Esophagus squamous epithelium (tissue), 5 donors: Measurements from ENCODE around the gene ATP1A1. TPM values are rescaled to one million over a fixed set of nuclear protein-coding genes. Genes with fewer than 3 reads are reported as not detected.

Source experiments
- DNase-seq: peaks from one replicate; lab custom pipeline; 2025; lab: John Stamatoyannopoulos, UW
- H3K27ac ChIP-seq, 4 donors: fragments of 200-600 bp; sonication (generic); one replicate each; pipeline ENCODE4 v1.5.1; 2016 to 2019; ENCODE audit warnings: mild to moderate bottlenecking in 1 of 4
- H3K27me3 ChIP-seq, 4 donors: fragments of 200-600 bp; sonication (generic); 1 replicate in 3 of 4; 2 replicates in 1 of 4; pipeline versions ENCODE4 v1.5.1 to v1.6.0; 2017 to 2021; ENCODE audit warnings: antibody characterized with exemption in 1 of 4
- H3K36me3 ChIP-seq, 3 donors: fragments of 200-600 bp; sonication (generic); one replicate each; pipeline ENCODE4 v1.5.1; 2016 to 2019
- H3K4me1 ChIP-seq, 3 donors: fragments of 200-600 bp; sonication (generic); one replicate each; pipeline ENCODE4 v1.5.1; 2017 to 2019
- H3K4me3 ChIP-seq, 4 donors: fragments of 200-600 bp; sonication (generic); 1 replicate in 3 of 4; 2 replicates in 1 of 4; pipeline ENCODE4 v1.5.1; 2016 to 2019; ENCODE audit warnings: mild to moderate bottlenecking in 2 of 4, moderate library complexity in 1 of 4
- H3K9me3 ChIP-seq, 3 donors: fragments of 200-600 bp; sonication (generic); one replicate each; pipeline ENCODE4 v1.5.1; 2016 to 2019
- CTCF ChIP-seq, 6 experiments: fragments of 450-650 bp in 4 of 6; fragments of 200-600 bp in 2 of 6; sonication (generic) in 2 of 6; IDR thresholded peaks; one replicate each; pipeline ENCODE4 v1.5.1; 2016 to 2019; ENCODE audit warnings: antibody characterized with exemption in 6 of 6, mild to moderate bottlenecking in 4 of 6, moderate library complexity in 4 of 6
- POLR2A ChIP-seq, 4 donors: fragments of 450-650 bp; IDR thresholded peaks; one replicate each; pipeline ENCODE4 v1.6.1; 2017; ENCODE audit warnings: antibody characterized with exemption in 4 of 4, mild to moderate bottlenecking in 4 of 4, moderate library complexity in 3 of 4
- WGBS, 2 donors: methylation state at CpG; one replicate each; pipeline ENCODE4 v1.1.5; 2018; 5-methylcytosine and 5-hydroxymethylcytosine counted together
- intact Hi-C: fragments of 100-400 bp; cut with DNase I; formaldehyde crosslinking; loops from one replicate; pipeline ENCODE4 v1.15.0; 2022
- total RNA-seq, 4 donors: library from RNA; depleted of rRNA; stranded (reverse); fragments of >200 nt; gene quantifications; one replicate each; pipeline ENCODE4 v1.1.0, GENCODE V29; 2016
- donor health status: DM: yes; HTN: yes; CAD: no.

ATP1A1 gene
- total RNA-seq, 4 donors from 2014 or later, result 310 to 443 (median 391) TPM

GRCh38 chr1:116376729-116377086, 3.7 kb downstream of the ATP1A1 start:
- TF ChIP-seq CTCF (IDR thresholded peaks at IDR 0.05), result no peak
- TF ChIP-seq POLR2A (IDR thresholded peaks at IDR 0.05), result no peak
- H3K36me3 ChIP-seq, result no peaks in the 10 kb centered on the region
- WGBS, 2 donors, result 4 to 26% methylated on average over 1 of the region's 1 CpG
- H3K27ac ChIP-seq, result peak overlapping the region; percentile 90 to 99 (median 98)
- H3K27me3 ChIP-seq, result no peaks in the 10 kb centered on the region
- H3K4me3 ChIP-seq, result peak overlapping the region in 3 of 4 donors; percentile 20 to 92 (median 88)
- intact Hi-C loops, result no loop called here
- peaks cover 51 to 88% (median 52%) of the 10 kb centered on the region in 3 donors for H3K4me1 ChIP-seq
- no peak for DNase-seq
- no peaks in the 10 kb centered on the region for H3K9me3 ChIP-seq

- TF ChIP-seq POLR2A (IDR thresholded peaks at IDR 0.05) (peak in 1 of 4 donors; percentile 40), CTCF (IDR thresholded peaks at IDR 0.05) (peak in 1 of 6 experiments; percentile 3)
- no peak for DNase-seq
- no peaks in the 10 kb centered on the region for H3K9me3 ChIP-seq
- H3K4me3 ChIP-seq, result peak overlapping the region in 3 of 4 donors; percentile 20 to 92 (median 88)
- H3K27ac ChIP-seq, result peak overlapping the region; percentile 90 to 99 (median 98)
- H3K36me3 ChIP-seq, result peaks cover 0 to 10% (median 0%) of the 10 kb centered on the region in 3 donors
- H3K4me1 ChIP-seq, result peaks cover 45 to 89% (median 62%) of the 10 kb centered on the region in 3 donors
- 15 to 18% methylated on average over 13 of the region's 13 CpGs for WGBS, 2 donors
- intact Hi-C loops, result no loop called here
- H3K27me3 ChIP-seq, result no peaks in the 10 kb centered on the region
These were observed 4.8 kb downstream of the ATP1A1 start for GRCh38 chr1:116377541-116378529.

GRCh38 chr1:116379057-116379630, 6.1 kb downstream of the ATP1A1 start:
- TF ChIP-seq POLR2A (IDR thresholded peaks at IDR 0.05) (no peak), CTCF (IDR thresholded peaks at IDR 0.05) (no peak)
- no peaks in the 10 kb centered on the region for H3K27me3 ChIP-seq
- DNase-seq, result no peak
- no peaks in the 10 kb centered on the region for H3K9me3 ChIP-seq
- H3K4me3 ChIP-seq, result peak overlapping the region in 1 of 4 donors; percentile 8
- peak overlapping the region; percentile 7 to 99 (median 98) for H3K27ac ChIP-seq
- H3K4me1 ChIP-seq, result peaks cover 45 to 100% (median 62%) of the 10 kb centered on the region in 3 donors
- intact Hi-C loops, result no loop called here
- H3K36me3 ChIP-seq, result peaks cover 0 to 20% (median 4%) of the 10 kb centered on the region in 3 donors
- 53 to 67% methylated on average over 1 to 2 of the region's 2 CpGs for WGBS, 2 donors

GRCh38 chr1:116379674-116380498, 6.8 kb downstream of the ATP1A1 start:
- 55 to 64% methylated on average over 6 of the region's 6 CpGs for WGBS, 2 donors
- intact Hi-C loops, result no loop called here

More at GRCh38 chr1:116379674-116380498, 6.8 kb downstream of the ATP1A1 start:
- no peaks in the 10 kb centered on the region for H3K27me3 ChIP-seq
- H3K36me3 ChIP-seq, result peaks cover 0 to 28% (median 7%) of the 10 kb centered on the region in 3 donors
- H3K4me1 ChIP-seq, result peaks cover 39 to 96% (median 62%) of the 10 kb centered on the region in 3 donors
- peak overlapping the region in 3 of 4 donors; percentile 45 to 99 (median 98) for H3K27ac ChIP-seq
- no peaks in the 10 kb centered on the region for H3K9me3 ChIP-seq
- DNase-seq, result no peak
- no peak for TF ChIP-seq POLR2A (IDR thresholded peaks at IDR 0.05)
- TF ChIP-seq CTCF (IDR thresholded peaks at IDR 0.05), result no peak
- no peak overlapping the region for H3K4me3 ChIP-seq
